NCI-H2029 (cell line): Measurements from ENCODE around the gene SMYD1.
A peak's percentile ranks its signal among the peaks of the same experiment; 100 is the strongest.

Source experiments
- DNase-seq: peaks from one replicate; lab custom pipeline; 2025; lab: John Stamatoyannopoulos, UW

The SMYD1 gene

DNA sequence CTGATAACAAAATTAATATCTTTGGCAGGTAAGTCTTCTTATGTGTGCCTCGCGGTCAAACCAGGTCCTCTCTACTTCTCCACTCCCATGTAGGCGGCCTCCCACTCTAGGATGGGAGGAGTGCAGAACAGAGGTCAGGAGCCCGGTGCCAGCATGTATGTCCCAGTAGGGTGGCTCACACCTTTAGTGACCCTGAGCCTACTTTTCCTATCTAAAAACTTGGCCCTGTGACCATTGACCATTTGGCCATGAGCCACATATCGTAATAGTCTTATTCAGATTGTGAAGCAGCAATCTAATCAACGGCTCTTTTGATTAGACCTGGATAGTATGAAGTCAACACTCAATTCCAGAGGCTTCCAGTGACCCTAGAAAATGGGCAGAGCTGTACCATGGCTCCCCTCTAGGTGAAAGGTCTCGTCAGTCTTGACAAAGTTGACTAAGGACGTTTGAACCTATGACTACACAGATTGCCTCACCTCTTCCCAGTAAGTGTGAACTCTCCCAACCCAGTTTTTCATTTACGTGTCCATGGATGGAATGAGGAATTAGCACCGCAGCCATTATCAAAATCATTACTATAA is 77.4 kb downstream of the SMYD1 start:
- no peak for DNase-seq

DNA sequence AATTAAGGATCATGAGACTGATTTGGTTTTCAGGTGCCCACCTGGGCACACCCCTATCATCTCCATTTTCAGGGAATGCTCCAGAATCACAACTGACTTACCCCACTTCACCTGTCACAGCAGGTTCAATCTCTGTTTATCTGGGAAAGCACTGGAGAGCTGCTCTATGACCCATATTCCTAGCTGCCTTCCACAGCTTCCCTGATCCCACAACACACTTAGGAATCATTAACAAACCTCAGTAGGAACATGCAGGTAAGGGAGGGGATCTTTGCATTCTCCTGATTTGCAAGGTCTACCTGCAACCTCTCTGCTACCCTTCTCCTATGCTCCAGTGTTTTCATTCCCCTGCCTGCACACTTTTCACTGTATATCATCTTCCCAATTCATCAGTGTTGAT is 79.0 kb downstream of the SMYD1 start:
- DNase-seq, result no peak

DNA sequence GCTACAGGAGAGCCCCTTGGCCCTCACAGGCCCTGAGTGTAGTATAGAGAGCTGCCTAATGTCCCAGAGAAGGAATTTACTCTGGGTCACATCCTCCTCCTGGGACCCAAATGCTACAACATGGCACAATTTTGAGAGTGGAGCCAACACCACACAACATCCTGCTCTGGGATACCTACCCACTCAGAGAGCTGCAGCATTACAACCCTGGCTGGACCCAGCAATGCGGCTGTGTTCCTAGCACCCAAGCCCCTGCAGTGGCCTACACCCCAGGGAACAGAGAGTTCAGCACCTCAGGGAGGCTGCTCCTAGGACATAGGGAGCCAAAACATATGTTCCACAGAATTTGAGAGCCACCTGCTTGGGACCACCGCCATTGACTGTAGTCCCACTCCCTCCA is 79.5 kb downstream of the SMYD1 start:
- DNase-seq, result no peak

DNA sequence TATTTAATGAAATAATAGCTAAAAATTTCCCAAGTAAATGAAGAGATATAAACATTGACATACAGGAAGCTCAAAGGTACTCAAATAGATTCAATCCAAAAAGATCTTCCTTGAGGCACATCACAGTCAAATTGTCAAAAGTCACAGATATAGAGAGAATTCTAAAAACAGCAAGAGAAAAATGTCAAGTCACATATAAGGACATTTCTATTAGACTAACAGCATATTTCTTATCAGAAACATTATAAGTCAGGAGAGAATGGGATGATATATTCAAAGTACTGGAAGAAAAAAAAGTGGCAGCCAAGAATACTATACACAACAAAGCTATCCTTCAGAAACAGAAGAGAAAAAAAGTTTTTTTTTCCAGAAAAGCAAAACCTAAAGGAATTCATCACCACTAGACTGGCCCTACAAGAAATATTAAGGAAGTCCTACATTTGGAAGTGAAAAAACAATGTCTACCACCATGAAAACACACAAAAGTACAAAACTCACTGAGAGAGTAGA is 81.4 kb downstream of the SMYD1 start:
- DNase-seq, result no peak

DNA sequence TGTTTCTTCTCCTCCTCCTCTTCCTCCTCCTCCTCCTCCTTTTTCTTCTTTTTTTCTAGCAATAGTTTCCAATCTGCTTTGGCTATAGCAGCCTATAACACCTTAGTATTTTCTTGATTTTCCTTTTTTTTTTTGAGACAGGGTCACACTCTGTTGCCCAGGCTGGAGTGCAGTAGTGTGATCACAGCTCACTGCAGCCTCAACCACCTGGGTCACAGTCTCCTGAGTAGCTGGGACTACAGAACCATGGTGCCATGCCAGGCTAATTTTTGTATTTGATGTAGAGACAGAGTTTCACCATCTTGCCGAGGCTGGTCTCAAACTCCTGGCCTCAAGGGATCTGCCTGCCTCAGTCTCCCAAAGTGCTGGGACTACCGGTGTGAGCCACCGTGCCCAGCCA is 91.9 kb downstream of the SMYD1 start:
- no peak for DNase-seq

DNA sequence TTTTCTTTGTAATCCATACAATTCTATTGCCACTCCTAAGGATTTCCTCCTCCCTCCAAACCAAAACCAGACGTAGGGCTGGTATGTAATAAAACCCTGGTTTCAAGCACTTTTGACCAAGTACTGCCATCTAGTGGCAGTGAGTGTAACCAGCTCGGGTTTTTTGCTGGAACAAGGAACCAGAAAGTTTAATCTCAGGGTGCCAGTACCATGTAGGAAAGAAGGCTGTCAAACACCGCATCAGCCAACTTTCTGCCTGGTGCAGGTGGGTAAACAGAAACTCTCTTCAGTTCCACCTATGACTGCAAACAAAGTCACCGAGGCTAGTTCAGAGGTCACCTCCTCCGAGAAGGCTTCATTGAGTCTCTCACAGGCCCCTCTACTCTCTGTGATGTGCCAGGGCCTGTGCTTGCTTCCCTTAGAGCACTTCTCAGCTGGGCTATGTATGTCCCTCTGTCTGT is 92.4 kb downstream of the SMYD1 start:
- DNase-seq, result peak; percentile 42

DNA sequence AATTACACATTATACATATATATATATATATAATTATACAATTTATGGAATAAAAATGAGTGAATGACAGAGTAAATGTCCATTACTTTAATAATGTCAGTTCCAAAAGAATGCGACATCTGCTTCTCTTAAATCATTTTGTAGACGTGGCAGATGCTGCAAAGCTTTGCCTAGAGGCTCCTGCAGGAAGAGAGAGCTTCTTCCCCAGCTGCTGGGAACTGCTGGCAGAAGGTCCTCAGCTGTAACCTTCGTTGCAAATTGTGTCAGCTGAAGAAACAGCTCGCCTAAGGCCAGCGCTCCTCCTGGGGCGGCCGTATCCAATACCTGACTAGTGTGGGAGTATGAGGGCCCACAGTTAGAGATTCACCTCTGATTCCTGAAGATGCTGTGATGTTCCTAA is 92.9 kb downstream of the SMYD1 start:
- no peak for DNase-seq

DNA sequence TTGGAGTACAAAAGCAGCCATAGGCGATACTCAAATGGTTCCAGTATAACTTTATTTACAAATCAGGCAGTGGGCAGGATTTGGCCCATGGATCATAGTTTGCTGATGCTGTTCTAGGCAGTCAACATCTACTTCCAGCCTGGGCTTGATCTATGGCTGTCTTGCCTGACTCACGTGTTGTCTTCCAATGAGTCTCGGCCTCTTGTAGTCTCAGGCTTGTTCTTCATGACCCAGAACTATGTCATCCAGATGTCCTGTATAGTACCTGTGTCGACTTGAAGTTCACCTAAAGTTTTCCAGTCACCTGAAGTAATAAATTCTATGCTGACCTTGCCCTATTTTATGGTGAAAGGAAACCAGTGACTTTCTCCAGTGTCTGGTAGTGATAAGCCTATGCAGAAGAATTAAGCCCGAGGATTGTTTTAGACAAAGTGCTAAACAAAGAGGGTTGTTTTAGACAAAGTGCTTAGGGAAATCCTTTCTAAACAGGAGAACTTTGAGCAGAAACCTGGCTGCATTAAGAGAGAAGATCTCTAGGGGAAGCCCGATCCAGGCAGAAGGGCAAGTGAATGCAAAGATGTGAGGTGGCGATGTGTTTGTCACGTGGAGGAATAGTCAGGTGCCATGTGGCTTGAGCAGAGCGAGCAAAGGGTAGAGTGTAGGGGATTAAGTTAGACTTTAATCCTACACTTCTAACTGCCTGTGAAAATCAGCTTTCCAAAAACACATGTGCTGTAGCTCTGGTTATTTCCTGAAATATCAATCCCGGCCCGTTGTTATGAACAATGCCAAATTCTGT is 94.0 kb downstream of the SMYD1 start:
- no peak for DNase-seq
